ENCODE measurements around the gene VN1R2. TPM values are rescaled to one million over a fixed set of nuclear protein-coding genes. Genes with fewer than 3 reads are reported as not detected.
"Not testable (repeated sequence)": the region's sequence is repeated elsewhere in the genome, so short reads cannot be mapped to it uniquely, and the experiment has no call there.

VN1R2 gene
- total RNA-seq: not detected

- H3K27ac ChIP-seq; H3K27me3 ChIP-seq; H3K4me1 ChIP-seq; H3K4me3 ChIP-seq; H3K36me3 ChIP-seq; intact Hi-C loops (cut with DNase I; ENCODE audit: low total_unique reads); DNase-seq (ENCODE audit: low spot score in 2 of 2): not testable (repeated sequence)
- H3K9me3 ChIP-seq: peaks cover 10 to 16% of the 10 kb centered on the region in 2 donors
These were observed at the start of gene VN1R2 for GRCh38 chr19:53257715-53258342. Gene VN1R2, plus strand, starts transcription at chr19:53258292. Its CDS starts 84 bp downstream, at chr19:53258376.

- intact Hi-C loops (cut with DNase I; ENCODE audit: low total_unique reads); H3K36me3 ChIP-seq; DNase-seq (ENCODE audit: low spot score in 2 of 2); H3K27ac ChIP-seq; H3K4me3 ChIP-seq; H3K27me3 ChIP-seq; H3K4me1 ChIP-seq: not testable (repeated sequence)
- H3K9me3 ChIP-seq: peaks cover 100% of the 10 kb centered on the region in 2 donors
These were observed 46.5 kb upstream of the VN1R2 start for GRCh38 chr19:53211554-53211953.

DNA sequence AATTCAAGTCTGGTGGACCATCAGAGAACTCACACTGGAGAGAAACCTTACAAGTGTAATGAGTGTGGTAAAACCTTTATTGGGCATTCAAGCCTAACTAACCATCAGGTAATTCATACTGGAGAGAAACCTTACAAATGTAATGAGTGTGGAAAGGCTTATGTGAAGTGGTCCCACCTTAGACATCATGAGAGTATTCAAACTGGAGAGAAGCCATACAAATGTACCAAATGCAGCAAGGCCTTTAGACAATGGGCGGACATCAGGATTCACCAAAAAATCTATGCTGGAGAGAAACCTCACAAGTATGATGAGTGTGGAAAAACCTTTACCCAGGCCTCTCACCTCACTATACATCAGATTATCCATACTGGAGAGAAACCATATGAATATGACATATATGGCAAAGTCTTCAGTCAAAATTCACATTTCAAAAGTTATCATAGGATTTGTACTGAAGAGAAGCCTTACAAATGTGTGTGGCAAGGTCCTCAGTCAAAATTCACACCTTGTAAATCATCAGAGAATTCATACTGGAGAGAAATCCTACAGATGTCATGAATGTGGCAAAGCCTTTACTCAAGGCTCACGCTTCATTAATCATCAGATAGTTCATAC is 45.3 kb upstream of the VN1R2 start:
- H3K4me3 ChIP-seq: no peak overlapping the region
- no peak overlapping the region for H3K27ac ChIP-seq
- no peaks in the 10 kb centered on the region for H3K4me1 ChIP-seq
- TF ChIP-seq POLR2AphosphoS5 (IDR thresholded peaks at IDR 0.05): no peak
- TF ChIP-seq CTCF (IDR thresholded peaks at IDR 0.05): no peak
- TF ChIP-seq POLR2A (IDR thresholded peaks at IDR 0.05): no peak
- no peaks in the 10 kb centered on the region for H3K36me3 ChIP-seq
- H3K9me3 ChIP-seq: peaks cover 99 to 100% of the 10 kb centered on the region in 2 donors
- no peaks in the 10 kb centered on the region for H3K27me3 ChIP-seq
- intact Hi-C loops (cut with DNase I; ENCODE audit: low total_unique reads): no loop called here
- DNase-seq (ENCODE audit: low spot score in 2 of 2): no peak

GRCh38 chr19:53222716-53223115 is 35.4 kb upstream of the VN1R2 start:
- H3K9me3 ChIP-seq: peaks cover 85% of the 10 kb centered on the region in 2 donors
- intact Hi-C loops (cut with DNase I; ENCODE audit: low total_unique reads); H3K4me3 ChIP-seq; H3K27me3 ChIP-seq; H3K4me1 ChIP-seq; H3K27ac ChIP-seq; DNase-seq (ENCODE audit: low spot score in 2 of 2); H3K36me3 ChIP-seq: not testable (repeated sequence)

DNA sequence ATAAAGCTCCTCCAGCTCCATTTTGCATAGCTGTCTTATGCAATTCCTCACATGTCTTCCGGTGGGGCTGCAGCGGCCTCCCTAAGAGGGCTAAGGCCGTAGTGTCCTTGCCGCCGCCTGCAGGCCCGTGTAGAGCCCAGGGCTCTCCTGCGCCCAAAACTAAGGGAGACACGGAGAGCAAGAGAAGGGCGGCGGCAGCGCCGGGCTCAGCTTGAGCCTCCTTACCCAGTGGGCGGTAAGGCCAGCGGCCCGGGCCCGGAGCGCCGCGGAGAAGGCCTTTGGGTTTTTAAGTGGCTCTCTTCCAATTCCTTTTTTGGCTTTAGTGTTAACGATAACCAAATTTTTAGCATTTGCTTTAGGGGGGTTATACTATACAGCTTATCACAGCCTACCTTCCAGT is 33.5 kb upstream of the VN1R2 start:
- no peak for DNase-seq (ENCODE audit: low spot score in 2 of 2)
- intact Hi-C loops (cut with DNase I; ENCODE audit: low total_unique reads): no loop called here
- Histone ChIP-seq H3K4me3 (no peak overlapping the region), H3K9me3 (peaks cover 84 to 85% of the 10 kb centered on the region in 2 donors), H3K4me1 (no peaks in the 10 kb centered on the region), H3K27ac (no peak overlapping the region), H3K36me3 (no peaks in the 10 kb centered on the region), H3K27me3 (no peaks in the 10 kb centered on the region)
- no peak for TF ChIP-seq POLR2AphosphoS5 (IDR thresholded peaks at IDR 0.05)
- no peak for TF ChIP-seq POLR2A (IDR thresholded peaks at IDR 0.05)
- TF ChIP-seq CTCF (IDR thresholded peaks at IDR 0.05): no peak

GRCh38 chr19:53237114-53237777 is 20.8 kb upstream of the VN1R2 start:
- no peak for DNase-seq (ENCODE audit: low spot score in 2 of 2)
- H3K4me1 ChIP-seq: no peaks in the 10 kb centered on the region
- H3K27ac ChIP-seq: no peak overlapping the region
- TF ChIP-seq CTCF (IDR thresholded peaks at IDR 0.05): no peak
- TF ChIP-seq POLR2AphosphoS5 (IDR thresholded peaks at IDR 0.05): no peak
- TF ChIP-seq POLR2A (IDR thresholded peaks at IDR 0.05): no peak
- peaks cover 39% of the 10 kb centered on the region for H3K36me3 ChIP-seq
- intact Hi-C loops (cut with DNase I; ENCODE audit: low total_unique reads): no loop called here
- no peaks in the 10 kb centered on the region for H3K27me3 ChIP-seq
- peak overlapping the region in 1 of 3 donors; percentile 28 for H3K4me3 ChIP-seq
- peaks cover 83 to 100% of the 10 kb centered on the region in 2 donors for H3K9me3 ChIP-seq

All from breast epithelium (tissue), 4 donors.